CD4-positive, alpha-beta T cell treated with Interferon gamma for 1 hour (primary cell): ENCODE data around the gene LHX3.
A peak's percentile ranks its signal among the peaks of the same experiment; 100 is the strongest.

ENCODE experiments used
- DNase-seq: peaks from one replicate; pipeline ENCODE4 v3.0.0-alpha.2; 2020

LHX3 gene

GRCh38 chr9:136174779-136175615 lies 29.9 kb downstream of the LHX3 start:
- no peak for DNase-seq

DNA sequence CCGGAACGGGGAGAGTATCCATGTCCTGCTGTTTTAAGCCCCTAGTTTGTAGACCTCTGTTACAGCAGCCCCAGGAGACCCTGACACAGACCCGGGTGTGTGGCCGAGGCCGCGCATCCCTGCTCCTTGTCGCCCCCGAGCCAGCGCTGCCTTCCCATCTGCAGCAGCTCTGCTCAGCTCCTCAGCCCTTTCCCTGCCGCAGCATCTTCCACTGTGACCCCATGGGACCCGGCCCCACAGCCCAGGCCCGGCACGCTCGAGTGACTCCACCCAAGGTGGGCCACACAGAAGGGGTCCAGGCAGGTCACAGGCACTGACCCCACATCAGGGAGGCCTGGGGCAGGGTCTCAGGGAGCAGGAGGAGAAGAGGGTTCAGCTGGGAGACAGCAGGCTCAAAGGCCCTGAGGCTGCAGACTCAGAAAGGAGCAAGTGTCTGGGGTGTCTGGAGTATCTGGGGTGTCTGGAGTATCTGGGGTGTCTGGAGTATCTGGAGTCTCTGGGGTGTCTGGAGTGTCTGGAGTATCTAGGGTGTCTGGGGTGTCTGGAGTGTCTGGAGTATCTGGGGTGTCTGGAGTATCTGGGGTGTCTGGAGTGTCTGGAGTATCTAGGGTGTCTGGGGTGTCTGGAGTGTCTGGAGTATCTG lies 31.2 kb downstream of the LHX3 start:
- no peak for DNase-seq

GRCh38 chr9:136172412-136173079 lies 32.4 kb downstream of the LHX3 start:
- DNase-seq: no peak

DNA sequence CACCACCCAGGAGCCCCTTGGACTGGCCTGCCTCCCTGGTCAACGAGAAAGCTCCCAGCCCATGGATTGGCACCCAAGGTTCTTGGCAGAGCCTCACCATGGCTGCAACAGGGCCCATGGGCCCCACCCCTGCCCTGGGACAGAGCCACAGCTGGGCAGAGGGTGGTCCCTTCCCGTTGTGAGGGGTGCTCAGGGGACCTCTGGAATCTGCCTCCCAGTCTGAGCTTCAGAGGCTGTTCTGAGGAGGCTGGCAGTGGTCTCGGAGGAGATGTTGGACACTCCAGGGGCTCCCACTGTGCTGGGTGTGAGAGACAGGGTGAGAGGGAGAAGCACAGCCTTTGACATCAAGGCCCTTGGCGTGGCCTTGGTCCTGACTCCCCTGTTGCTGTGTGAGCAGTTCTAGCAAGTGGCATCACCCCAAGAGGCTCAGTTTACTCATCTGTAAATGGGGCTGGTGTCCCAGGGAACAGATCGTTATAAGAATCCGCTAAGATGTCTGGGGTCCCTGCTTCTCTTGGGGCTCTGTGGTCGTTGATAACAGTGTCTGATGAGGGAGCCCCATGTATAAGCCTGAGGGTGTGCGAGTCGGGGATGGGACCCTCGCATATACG lies 33.0 kb downstream of the LHX3 start:
- no peak for DNase-seq

- DNase-seq: no peak
These were observed 33.7 kb downstream of the LHX3 start for GRCh38 chr9:136171009-136171800.

DNA sequence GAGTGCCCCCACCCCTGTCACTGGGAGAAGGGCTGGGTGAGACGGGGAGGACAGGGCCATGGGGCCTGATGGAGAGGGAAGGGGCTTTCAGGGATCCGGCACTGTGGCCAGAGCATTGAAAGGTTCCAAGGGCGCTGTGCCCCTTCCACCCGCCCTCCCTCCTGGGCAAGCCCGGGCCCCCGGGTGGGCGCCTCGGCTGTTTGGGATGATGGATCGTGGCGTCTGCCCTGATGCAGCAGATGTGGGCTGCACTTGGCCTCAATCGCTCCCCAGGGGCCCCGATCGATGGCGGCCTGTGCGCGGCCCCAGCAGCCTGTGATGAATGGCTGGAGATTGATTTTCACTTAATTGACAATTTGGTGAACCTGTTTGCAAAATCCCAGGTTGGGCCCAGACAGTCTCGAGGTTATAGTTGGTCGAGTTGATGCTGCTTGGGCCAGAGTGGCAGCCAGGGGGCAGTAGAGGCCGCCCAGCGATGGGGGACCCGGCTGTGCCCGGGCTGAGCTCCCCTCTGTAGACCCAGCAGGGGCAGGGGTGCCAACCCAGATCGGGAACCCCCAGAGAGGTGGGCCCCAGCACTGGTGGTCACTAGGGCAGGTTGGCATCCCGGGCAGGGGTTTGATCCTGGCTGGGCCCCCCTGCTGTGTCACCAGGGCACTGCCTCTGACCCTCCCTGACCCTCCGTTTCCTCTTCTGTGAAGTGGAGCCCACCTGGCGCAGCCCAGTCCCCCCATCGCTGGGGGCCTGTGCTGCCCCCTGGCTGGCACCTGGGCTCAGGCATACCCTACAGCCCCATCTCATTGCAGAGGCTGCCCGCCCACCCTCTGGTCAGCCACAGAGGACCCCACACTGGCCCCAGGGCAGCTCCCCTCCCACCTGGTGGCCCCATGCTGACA lies 34.7 kb downstream of the LHX3 start:
- peak; percentile 38 for DNase-seq

DNA sequence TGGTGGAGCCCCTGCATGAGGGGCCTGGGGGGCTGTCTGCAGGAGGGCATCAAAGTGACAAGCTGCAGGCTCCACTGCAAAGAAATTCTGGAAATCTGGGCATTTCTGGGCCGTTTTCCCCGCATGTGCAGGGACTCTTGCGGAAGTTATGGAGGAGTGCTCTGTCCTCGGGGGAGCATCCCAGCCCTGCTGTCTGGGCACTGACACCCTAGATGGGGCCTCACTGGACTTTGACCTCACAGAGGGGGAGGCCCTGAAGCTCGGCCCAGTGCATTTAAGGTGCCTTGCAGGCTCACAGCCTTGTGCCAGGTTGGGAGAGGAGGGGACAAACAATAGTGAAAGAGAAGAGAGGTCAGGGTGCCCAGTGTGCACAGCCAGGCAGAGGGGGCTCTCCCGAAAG lies 35.4 kb downstream of the LHX3 start:
- no peak for DNase-seq

DNA sequence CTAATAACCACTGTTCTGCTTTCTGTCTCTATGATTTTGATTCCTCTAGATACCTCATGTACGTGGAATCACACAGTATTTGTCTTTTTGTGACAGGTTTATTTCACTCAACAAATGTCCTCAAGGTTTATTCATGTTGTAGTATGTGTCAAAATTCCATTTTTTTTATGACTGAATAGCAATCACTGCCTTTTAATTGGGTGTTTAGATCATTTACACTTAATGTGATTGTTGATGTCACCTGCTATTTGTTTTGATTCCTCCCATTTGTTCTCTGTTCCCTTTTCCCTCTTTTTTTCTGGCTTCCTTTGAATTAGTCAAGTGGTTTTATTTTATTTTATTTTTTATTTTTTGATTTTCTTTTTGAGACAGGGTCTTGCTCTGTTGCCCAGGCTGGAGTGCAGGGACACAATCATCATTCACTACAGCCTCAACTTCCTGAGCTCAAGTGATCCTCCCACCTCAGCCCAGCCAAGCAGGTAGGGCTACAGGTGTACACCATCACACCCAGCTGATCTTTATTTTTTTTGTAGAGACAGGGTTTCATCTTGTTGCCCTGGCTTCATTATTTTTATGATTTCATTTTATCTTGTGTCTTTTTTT lies 41.6 kb downstream of the LHX3 start:
- DNase-seq: no peak

DNA sequence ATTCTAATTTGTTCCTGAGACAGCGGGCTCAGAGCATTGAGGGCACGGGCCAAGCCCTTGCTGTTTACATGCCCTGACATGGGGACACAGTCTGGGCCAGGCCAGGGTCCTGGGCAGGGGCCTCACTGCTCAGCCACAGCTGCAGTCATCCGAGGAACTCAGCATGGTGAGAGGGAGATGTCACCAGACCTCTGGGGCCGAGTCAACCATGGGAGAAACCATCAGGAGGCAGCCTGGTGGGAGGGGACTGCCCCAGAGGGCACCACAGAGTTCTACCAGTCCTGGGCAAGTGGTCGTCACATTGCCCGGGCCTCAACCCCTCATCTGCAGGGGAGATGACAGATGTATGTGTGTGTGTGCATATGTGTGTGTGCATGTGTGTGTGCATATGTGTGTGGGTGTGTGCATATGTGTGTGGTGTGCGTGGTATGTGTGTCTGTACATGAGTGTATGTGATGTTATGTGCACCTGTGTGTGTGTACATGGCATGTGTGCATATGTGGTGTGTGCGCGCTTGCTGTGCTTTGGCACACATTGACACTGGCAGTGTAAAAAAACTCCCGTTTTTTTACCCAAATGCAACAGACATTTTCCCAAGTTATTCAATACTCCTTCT lies 43.8 kb downstream of the LHX3 start:
- no peak for DNase-seq

DNA sequence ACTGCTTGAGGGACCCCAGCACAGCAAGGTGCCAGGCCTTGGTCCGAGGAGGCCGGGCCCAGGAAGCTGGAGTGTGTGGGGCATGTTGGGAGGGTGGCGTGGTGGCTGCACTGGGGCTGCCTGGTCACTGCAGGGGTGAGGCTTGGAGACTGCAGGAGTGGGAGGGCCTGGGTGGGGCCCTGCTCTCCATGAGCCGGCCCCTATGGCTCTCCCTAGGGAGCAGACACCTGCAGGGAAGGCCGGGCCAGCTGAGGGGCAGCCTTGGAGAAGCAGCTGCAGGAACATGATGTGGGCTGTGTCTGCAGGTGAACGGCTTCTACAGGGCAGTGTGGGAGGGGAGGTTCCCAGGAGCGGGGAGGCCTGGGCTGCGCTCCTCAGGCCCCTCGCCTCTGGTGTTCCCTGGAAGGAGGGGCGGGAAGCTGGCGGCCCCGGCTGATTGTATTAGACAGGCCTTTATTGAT lies 44.5 kb downstream of the LHX3 start:
- DNase-seq: no peak

DNA sequence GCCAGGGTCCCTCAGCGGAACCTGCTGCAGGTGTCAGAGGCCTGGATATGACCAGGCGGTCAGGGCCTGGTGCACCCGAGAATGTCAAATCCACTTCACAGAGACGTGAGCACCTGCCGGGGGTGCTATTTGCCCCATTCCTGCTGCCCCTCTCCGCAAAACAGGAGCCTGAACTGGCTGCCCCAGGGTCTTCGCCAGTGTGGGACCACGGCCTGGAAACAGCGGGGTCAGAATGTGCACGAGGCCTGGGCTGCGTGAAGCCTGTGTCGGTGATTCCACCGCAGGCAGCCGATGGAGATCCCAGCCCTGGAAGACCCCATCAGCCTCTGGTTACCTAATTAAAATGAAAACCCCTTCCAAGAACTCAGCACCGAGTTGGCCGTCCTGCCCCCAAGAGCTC lies 45.1 kb downstream of the LHX3 start:
- no peak for DNase-seq

DNA sequence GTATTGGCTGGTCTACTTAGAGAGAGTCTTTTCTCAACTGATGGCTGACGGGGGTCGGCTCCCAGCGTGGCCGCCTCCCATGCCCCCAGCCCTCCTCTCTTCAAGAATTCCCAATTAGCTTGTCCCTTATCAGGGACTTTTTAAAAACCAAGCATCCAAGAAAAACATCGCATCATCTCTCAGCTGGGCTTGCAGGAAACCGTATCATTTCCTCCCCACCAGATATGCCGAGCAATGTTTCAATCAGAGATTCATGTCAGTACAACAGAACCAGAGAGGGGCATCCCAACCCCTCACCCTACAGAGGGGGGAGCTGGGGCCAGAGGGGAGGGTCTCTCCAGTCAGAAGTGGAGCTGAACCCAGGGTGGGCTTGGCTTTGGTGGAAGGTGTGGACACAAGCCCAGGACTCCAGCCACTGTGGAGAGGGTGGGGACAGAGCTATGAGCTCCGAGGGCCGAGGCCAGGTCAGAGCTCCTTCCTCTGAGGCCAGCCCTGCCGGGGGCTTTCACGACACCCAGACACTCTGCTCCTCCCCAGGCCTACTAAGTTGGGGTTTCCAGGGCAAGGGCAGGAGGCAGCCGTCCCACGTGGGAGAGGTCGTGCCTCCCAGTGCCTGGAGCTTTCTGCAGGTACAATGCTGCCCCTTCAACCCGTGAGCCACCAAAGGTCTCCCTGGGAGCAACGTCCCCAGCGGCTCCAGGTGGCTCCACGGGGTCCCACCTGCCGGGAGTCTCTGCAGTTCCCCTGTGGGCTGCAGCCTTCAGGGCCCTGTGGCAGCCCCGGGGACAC lies 47.3 kb downstream of the LHX3 start:
- no peak for DNase-seq

- no peak for DNase-seq
These were observed 48.5 kb downstream of the LHX3 start for GRCh38 chr9:136156209-136157120.

GRCh38 chr9:136155576-136155975 lies 49.4 kb downstream of the LHX3 start:
- DNase-seq: no peak

DNA sequence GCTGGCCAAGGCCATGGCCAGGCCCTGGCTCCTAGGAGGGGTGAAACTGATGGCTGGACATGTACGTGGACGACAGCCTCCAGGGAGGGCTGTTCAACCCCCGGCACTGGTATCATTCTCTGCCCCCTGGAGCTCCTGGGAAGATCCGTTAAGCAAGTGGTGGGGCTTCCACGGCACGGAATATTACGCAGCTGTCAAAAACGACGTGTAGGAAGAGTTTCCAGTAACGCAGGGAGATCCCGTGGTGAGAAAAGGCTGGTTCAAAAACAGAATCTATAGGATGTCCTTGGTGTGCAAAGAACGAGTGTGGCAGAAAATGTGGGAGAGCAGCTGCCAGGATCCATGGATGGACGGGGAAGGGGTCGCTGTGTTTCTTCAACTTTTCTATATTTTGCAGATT lies 50.0 kb downstream of the LHX3 start:
- DNase-seq: no peak

- no peak for DNase-seq
These were observed 51.4 kb downstream of the LHX3 start for GRCh38 chr9:136153381-136154065.

DNA sequence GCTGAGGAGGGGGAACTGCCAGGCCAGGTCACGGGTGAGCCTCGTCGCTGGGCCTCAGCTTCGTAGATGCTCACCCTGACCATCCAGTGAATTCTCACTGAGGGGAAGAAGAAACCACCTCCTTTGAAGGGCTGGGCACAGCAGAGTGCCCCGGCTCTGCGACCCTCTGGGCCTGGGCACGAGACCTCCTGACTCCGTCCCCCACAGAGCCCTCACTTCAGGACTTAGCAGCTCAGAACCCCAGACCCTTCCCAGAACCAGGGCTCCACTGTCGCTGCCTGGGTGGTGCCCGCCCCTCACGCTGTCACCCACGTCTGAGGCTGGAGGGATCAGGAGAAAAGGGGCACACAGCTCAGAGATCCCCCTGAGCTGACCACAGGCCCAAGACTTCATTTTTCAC lies 52.0 kb downstream of the LHX3 start:
- DNase-seq: no peak

GRCh38 chr9:136152543-136152866 lies 52.4 kb downstream of the LHX3 start:
- DNase-seq: no peak
